Small intestine (tissue), 7 donors: ENCODE measurements around the gene EPC1. TPM values are rescaled to one million over a fixed set of nuclear protein-coding genes. Genes with fewer than 3 reads are reported as not detected.

ENCODE experiments used
- DNase-seq, 2 donors: peaks; one replicate each; pipeline versions ENCODE4 v3.0.0 to v3.0.0-alpha.2; 2013
- FAIRE-seq: peaks from 2 replicates; lab custom pipeline; 2012; peaks lifted over from hg19 to GRCh38; lab: Jason Lieb, UNC
- H3K27ac ChIP-seq, 3 donors: one replicate each; pipeline ENCODE4 v1.5.1; 2013; ENCODE audit warnings: low read length in 2 of 3, mild to moderate bottlenecking in 2 of 3, control low read depth in 1 of 3, inconsistent platforms in 1 of 3, low read depth in 1 of 3, moderate library complexity in 1 of 3
- H3K27me3 ChIP-seq, 3 donors: one replicate each; pipeline ENCODE4 v1.6.1; 2013; ENCODE audit warnings: low read length in 3 of 3, inconsistent platforms in 1 of 3; ENCODE audit not compliant: control insufficient read depth in 3 of 3, insufficient read depth in 3 of 3
- H3K36me3 ChIP-seq, 3 donors: one replicate each; pipeline ENCODE4 v1.6.1; 2013; ENCODE audit warnings: low read length in 3 of 3, inconsistent platforms in 1 of 3, low read depth in 1 of 3, mild to moderate bottlenecking in 1 of 3, moderate library complexity in 1 of 3; ENCODE audit not compliant: control insufficient read depth in 3 of 3, insufficient read depth in 2 of 3
- H3K4me1 ChIP-seq, 3 donors: one replicate each; pipeline ENCODE4 v1.6.1; 2013; ENCODE audit warnings: low read length in 2 of 3, inconsistent platforms in 1 of 3, low read depth in 1 of 3, mild to moderate bottlenecking in 1 of 3, moderate library complexity in 1 of 3; ENCODE audit not compliant: control insufficient read depth in 3 of 3, insufficient read depth in 2 of 3
- H3K4me3 ChIP-seq, 3 donors: one replicate each; pipeline ENCODE4 v1.5.1; 2013; ENCODE audit warnings: low read length in 3 of 3, control low read depth in 1 of 3, inconsistent platforms in 1 of 3, low read depth in 1 of 3, mild to moderate bottlenecking in 1 of 3, moderate library complexity in 1 of 3
- H3K9me3 ChIP-seq, 2 donors: one replicate each; pipeline ENCODE4 v1.6.1; 2013; ENCODE audit warnings: low read depth in 1 of 2, low read length in 1 of 2; ENCODE audit not compliant: control insufficient read depth in 2 of 2, insufficient read depth in 1 of 2
- WGBS, 3 donors: extraction: QIAGEN DNeasy Blood & Tissue Kit; methylation state at CpG; one replicate each; pipeline ENCODE4 v1.1.7; 2013; 5-methylcytosine and 5-hydroxymethylcytosine counted together
- polyA plus RNA-seq, 4 donors: library from polyadenylated mRNA; stranded (reverse) in 3 of 4; unstranded in 1 of 4; fragments of 200-250 nt in 3 of 4; fragments of 120-200 nt in 1 of 4; gene quantifications; one replicate each; pipeline versions ENCODE4 v1.2.1 to v1.2.3, GENCODE V29; 2013
- donor health status: healthy with polysubstance abuse.
- donor health status: control.
- donor health status: control.
- donor health status: Bipolar disorder and iron deficiency.
- donor health status: healthy.

EPC1 gene
- polyA plus RNA-seq, 4 donors, result 12.8 to 42.6 (median 13.3) TPM

GRCh38 chr10:32271617-32272016 lies 75.3 kb downstream of the EPC1 start:
- no peak for DNase-seq
- WGBS, 3 donors, result 50 to 80% (median 65%) methylated on average over 3 of the region's 3 CpGs

GRCh38 chr10:32269343-32270100 lies 77.4 kb downstream of the EPC1 start:
- Histone ChIP-seq H3K4me3 (no peak overlapping the region), H3K9me3 (no peaks in the 10 kb centered on the region), H3K36me3 (peaks cover 10 to 24% (median 15%) of the 10 kb centered on the region in 3 donors), H3K27me3 (no peaks in the 10 kb centered on the region), H3K27ac (no peak overlapping the region), H3K4me1 (no peaks in the 10 kb centered on the region)
- no peak for DNase-seq
- 87 to 95% (median 93%) methylated on average over 2 of the region's 2 CpGs for WGBS, 3 donors
- no peak for FAIRE-seq

More at GRCh38 chr10:32271617-32272016, 75.3 kb downstream of the EPC1 start:
- Histone ChIP-seq H3K9me3 (no peaks in the 10 kb centered on the region), H3K4me1 (no peaks in the 10 kb centered on the region), H3K4me3 (no peak overlapping the region), H3K36me3 (peaks cover 10 to 24% (median 22%) of the 10 kb centered on the region in 3 donors), H3K27me3 (no peaks in the 10 kb centered on the region), H3K27ac (no peak overlapping the region)
- FAIRE-seq, result no peak

- Histone ChIP-seq H3K36me3 (peaks cover 10 to 24% (median 15%) of the 10 kb centered on the region in 3 donors), H3K4me3 (no peak overlapping the region), H3K9me3 (no peaks in the 10 kb centered on the region), H3K27me3 (no peaks in the 10 kb centered on the region), H3K27ac (no peak overlapping the region), H3K4me1 (no peaks in the 10 kb centered on the region)
- no peak for FAIRE-seq
- WGBS, 3 donors, result 90 to 95% (median 92%) methylated on average over 4 of the region's 4 CpGs
- DNase-seq, result no peak
These were observed 78.2 kb downstream of the EPC1 start for GRCh38 chr10:32268788-32269187.

- FAIRE-seq, result no peak
- no peak for DNase-seq
- Histone ChIP-seq H3K9me3 (no peaks in the 10 kb centered on the region), H3K27ac (no peak overlapping the region), H3K4me1 (no peaks in the 10 kb centered on the region), H3K27me3 (no peaks in the 10 kb centered on the region), H3K4me3 (no peak overlapping the region), H3K36me3 (peaks cover 6 to 21% (median 15%) of the 10 kb centered on the region in 3 donors)
- 87 to 92% (median 90%) methylated on average over 5 of the region's 5 CpGs for WGBS, 3 donors
These were observed 80.0 kb downstream of the EPC1 start for GRCh38 chr10:32266979-32267378.

- DNase-seq, result no peak
- 94 to 100% (median 98%) methylated on average over 2 of the region's 2 CpGs for WGBS, 3 donors
- Histone ChIP-seq H3K27me3 (no peaks in the 10 kb centered on the region), H3K36me3 (peaks cover 6 to 18% (median 15%) of the 10 kb centered on the region in 3 donors), H3K4me3 (no peak overlapping the region), H3K27ac (no peak overlapping the region), H3K9me3 (no peaks in the 10 kb centered on the region), H3K4me1 (no peaks in the 10 kb centered on the region)
- FAIRE-seq, result no peak
These were observed 80.4 kb downstream of the EPC1 start for GRCh38 chr10:32266566-32266965.

GRCh38 chr10:32265756-32266155 lies 81.2 kb downstream of the EPC1 start:
- no peaks in the 10 kb centered on the region for H3K9me3 ChIP-seq
- no peaks in the 10 kb centered on the region for H3K27me3 ChIP-seq
- H3K27ac ChIP-seq, result no peak overlapping the region
- no peaks in the 10 kb centered on the region for H3K4me1 ChIP-seq
- DNase-seq, result no peak
- peaks cover 4 to 15% (median 11%) of the 10 kb centered on the region in 3 donors for H3K36me3 ChIP-seq
- no peak overlapping the region for H3K4me3 ChIP-seq
- no peak for FAIRE-seq
- WGBS, 3 donors, result 39 to 76% (median 60%) methylated on average over 2 of the region's 2 CpGs

GRCh38 chr10:32263300-32263699 lies 83.7 kb downstream of the EPC1 start:
- no peak for FAIRE-seq
- peak; percentile 41 to 64 for DNase-seq

GRCh38 chr10:32259551-32259950 lies 87.4 kb downstream of the EPC1 start:
- H3K9me3 ChIP-seq, result no peaks in the 10 kb centered on the region
- no peak for DNase-seq
- peaks cover 0 to 3% (median 0%) of the 10 kb centered on the region in 3 donors for H3K4me1 ChIP-seq
- no peak for FAIRE-seq
- no peak overlapping the region for H3K4me3 ChIP-seq
- H3K27ac ChIP-seq, result no peak overlapping the region
- WGBS, 3 donors, result 96 to 97% (median 97%) methylated on average over 4 of the region's 4 CpGs
- no peaks in the 10 kb centered on the region for H3K27me3 ChIP-seq
- no peaks in the 10 kb centered on the region for H3K36me3 ChIP-seq

More at GRCh38 chr10:32263300-32263699, 83.7 kb downstream of the EPC1 start:
- Histone ChIP-seq H3K4me1 (no peaks in the 10 kb centered on the region), H3K4me3 (no peak overlapping the region), H3K27ac (no peak overlapping the region), H3K36me3 (peaks cover 0 to 5% (median 0%) of the 10 kb centered on the region in 3 donors), H3K9me3 (no peaks in the 10 kb centered on the region), H3K27me3 (no peaks in the 10 kb centered on the region)
- WGBS, 3 donors, result 63 to 81% (median 80%) methylated on average over 1 of the region's 1 CpG
